ENCODE measurements around the gene PRKAR2A.

Gene PRKAR2A

DNA sequence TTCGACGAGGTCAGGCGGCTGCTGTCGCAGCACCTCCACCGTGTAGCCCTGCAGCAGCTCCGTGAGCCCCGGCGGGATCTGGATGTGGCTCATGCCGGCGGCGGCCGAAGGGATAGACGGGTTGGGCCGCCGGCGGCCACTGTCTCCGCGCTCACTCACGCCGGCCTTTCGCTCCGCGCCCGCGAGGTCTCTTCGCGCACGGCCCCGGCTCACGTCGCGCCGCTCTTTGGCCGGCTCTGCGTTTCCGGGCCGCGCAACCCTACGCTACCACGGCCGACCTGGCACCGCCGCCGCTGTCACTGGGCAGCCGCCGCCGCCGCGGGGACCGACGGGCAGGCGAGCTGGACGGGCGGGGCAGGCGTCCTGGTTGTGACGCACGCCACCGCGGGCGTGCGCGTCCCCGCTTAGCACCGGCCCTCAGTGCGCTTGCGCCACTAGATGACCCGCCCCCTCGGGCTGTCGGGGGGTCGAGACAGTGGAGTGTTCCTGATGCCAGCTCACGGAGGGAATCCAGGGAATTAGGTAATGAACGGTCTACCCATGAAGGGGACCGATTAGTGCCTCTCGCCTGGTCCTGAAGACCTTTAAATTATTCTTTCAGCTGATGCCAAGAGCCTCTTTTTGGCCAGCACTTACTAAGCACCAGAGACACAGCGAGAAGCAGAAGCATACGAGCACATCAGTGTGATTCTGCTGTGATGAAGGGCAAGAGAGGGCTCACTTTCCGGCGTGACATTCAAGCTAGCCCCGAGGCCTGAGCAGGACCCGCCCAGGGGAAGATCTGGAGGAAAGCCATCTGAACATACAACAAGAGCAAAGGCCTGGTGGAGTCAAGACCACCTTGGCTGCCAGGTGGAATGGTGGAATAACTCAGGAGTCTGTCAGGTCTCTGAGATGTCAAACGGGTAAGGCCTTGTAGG is at the start of gene PRKAR2A:
PRKAR2A (minus strand) TSS at position 371 of the 920 bp plus-strand sequence; CDS start at position 93, 278 bp downstream.
- DNase-seq, result peak; percentile 68

DNA sequence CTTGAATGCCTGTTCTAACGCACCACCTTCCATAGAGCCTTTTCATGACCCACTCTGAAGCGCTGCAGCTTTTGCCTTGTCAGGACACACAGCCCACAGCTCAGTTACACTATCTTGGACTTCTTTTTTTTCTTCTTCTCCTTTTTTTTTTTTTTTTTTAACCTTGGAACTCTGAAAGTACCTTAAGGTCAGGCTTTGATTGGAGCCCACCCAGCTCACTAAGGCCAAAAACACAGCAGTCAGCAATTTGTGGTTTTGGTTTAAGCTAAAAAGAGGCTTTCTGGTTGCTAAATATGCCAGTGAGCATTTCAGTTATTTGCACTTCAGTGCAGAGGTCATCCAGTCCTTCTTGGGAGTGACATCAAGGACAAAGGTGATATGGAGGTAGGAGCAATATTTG is 49.3 kb upstream of the PRKAR2A start:
- no peak for DNase-seq

DNA sequence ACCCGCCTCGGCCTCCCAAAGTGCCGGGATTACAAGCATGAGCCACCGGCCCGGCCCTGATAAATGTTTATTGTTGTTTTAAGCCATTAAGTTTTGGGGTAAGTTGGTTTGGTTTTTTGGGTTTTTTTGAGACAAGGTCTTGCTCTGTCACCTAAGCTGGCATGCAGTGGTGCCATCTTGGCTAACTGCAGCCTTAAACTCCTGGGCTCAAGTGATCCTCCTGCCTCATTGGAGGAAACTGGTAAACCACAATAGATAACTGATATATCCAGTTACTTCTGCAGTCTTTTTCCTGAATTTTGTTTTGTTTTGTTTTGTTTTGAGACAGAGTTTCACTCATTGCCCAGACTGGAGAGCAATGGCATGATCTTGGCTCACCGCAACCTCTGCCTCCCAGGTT is 46.8 kb upstream of the PRKAR2A start:
- no peak for DNase-seq

DNA sequence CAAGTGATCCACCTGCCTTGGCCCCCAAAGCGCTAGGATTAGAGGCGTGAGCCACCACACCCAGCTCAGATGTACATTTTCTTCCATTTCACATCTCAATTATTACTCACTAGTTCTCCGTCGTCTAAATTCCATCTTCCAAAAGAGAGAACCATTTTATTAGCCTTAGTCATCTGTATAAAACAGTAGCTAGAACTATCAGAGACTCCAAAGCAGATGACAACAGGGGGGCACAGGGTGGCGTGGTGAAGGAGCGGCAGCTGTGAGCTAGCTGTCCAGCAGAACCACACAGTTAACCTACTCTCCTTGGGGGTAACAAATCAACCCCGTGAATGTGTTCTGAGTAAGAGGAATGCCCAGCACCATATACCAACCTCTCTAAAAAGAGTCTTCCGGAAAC is 43.9 kb upstream of the PRKAR2A start:
- no peak for DNase-seq

DNA sequence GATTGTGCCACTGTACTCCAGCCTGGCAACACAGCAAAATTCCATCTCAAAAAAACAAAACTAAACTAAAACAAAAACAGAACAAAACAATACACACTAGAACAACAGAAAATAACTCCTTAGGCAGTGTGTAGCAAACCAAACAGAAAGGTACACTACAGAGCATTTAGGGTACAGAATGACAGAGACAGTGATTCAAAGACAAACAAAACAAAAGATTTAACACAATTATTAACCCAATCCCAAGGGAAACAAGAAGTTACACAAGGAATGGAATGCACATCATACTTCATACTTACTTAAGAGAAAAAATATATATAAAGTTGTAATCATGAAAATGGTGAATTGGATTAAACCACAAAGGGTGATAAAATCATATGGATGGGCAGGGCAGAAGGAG is 38.1 kb upstream of the PRKAR2A start:
- no peak for DNase-seq

DNA sequence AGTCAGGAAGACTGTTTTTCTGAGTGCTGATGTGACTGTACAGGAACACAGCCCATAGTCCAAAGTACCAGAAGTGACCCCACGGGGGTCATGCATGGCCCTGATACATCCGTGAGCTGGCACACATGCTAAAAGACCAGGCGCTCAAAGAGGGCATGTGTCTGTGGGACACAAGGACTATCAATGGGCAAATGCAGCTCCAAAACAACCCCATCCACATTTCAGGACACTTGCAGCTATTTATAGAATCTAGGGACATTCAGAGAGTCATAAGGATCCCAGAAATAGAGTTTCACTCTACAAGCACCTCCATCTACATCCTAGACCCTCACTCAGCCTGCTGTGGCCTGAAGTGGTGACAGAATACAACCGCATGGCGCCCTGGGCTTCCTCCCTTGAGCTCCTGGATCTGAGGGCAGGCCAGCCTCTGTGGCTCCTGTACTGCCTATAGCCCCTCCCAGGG is 34.0 kb upstream of the PRKAR2A start:
- no peak for DNase-seq

DNA sequence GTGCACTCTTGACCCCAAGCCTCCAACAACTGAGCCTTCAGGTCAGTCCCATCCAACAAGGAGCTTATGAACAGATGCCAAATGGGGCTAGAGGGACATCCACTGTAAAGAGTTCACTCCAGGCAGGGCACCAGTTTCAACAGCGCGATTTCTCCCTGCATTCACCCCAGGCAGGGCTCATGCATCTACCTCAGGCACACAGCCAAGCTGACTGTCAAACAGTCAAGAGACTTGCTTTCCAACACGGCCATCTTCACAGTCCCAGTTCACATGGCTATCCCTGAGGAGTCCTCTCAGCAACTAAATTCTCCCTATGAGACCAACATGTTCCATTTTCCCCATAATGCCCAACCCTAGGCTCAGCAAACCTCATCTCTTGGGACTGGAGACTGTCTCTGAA is 33.3 kb upstream of the PRKAR2A start:
- no peak for DNase-seq

DNA sequence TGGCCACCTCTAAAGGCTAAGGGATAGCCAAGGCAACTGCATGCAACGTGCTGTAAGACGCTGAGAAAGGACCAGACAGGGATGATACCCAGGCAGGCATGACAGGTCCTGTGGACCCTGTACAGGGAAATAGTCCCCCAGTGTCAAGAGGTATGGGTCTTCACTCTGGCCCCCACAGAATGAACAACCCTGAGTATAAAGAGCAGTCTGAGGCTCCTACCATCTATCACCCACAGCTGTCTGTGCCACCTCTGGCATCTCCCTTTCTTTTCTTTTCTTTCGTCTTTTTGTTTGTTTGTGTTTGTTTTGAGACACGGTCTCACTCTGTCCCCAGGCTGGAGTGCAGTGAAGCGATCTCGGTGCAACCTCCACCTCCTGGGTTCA is 32.3 kb upstream of the PRKAR2A start:
- no peak for DNase-seq

DNA sequence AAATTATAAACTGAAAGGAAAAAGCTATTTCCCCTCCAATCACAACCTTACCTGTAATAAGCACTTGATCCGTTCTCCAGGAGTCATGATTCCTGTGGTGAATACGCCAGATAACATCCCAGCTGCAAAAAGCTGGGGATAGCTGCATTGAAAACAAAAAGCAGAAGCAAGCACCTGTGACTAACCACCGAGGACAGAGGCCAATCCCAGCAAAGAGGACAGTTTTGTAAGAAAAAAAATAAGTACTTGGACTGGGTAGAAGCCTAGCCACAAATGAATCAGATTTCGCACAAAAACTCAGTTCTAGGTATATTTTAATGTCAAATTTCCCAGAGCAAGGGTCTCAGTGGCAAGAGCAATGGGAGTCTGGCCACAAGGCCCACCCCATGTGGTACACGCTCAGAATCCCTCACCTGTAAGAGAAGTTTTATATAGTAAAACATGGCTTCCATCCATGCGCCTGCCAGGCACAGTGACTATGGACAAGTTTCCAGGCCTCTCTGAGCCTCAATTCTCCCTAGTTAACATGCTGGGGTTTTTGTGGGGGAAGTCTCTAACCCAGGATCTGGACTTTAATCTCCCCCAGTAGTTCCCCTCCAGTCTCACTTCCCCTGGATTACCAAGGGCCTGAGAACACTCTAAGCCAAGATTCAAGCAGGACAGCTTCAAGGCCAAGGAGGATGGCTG is 31.8 kb upstream of the PRKAR2A start:
- DNase-seq, result no peak

DNA sequence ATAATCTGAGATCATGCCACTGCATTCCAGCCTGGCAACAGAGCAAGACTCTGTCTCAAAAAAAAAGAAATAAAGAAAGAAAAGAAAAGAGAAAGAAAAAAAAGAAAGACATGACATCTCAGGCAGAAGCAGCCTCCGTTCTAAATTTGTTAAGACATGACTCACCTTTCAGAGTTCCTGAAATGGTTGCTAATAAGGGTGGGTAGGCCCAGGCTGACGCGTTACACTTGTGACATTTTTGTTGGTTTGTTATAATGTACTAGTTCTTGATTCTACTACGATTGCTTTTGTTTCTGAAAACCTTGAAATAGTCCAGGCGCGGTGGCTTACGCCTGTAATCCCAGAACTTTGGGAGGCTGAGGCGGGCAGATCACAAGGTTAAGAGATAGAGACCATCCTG is 30.0 kb upstream of the PRKAR2A start:
- no peak for DNase-seq

DNA sequence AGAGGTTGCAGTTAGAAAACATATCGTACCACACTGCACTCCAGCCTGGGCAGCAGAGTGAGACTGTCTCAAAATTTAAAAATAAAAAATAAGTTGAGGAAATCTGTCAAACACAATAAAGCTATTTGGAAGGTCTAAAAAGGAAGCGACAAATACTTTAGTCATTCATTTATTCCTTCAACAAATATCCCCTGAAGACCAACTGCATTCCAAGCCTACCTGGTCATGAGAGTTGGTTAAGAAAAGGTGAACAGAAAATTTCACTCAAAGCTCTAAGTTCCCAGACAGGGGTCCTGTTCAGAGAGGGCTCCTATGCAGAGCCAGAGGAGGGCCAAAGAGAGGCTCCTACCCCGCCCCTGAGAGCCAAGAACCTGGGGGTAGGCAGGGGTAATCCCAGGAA is 15.4 kb upstream of the PRKAR2A start:
- no peak for DNase-seq

DNA sequence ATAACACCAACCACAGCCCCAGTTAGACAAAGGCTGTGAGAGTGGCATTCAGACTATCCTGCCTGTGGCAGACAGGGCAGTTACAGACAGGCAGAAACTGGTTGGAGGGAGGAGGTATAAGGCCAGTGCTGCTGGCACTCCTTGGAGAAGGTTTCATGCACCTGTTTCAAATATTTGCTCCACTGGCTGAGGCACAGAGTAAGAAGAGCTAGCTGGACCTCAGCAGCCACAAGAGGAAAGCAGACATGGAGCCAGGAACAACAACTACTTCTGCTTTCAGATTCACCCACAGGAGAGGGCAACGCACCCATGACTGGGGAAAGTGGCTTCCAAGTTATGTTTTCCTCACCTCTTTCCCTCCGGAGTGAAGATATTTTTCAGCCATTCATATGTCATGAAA is 11.5 kb upstream of the PRKAR2A start:
- no peak for DNase-seq

DNA sequence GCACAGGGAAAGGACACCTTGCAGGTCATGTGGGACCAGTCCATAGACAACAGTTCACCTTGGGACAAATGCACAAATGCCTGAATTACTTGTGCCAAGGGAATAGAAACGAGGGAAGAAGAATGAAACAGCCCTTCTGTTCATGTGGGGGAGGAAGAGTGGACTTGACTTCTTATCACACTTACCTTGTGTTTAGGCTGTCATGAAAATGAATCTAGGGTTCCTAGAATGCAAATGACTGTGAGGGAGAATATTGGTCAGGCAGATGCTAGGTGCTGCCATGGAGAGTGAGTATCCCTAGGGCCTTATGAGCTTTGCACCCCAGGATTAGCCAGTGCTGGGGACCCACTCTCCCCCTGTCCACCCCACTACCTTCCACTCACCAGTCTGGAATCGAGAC is 11.0 kb upstream of the PRKAR2A start:
- DNase-seq, result no peak

DNA sequence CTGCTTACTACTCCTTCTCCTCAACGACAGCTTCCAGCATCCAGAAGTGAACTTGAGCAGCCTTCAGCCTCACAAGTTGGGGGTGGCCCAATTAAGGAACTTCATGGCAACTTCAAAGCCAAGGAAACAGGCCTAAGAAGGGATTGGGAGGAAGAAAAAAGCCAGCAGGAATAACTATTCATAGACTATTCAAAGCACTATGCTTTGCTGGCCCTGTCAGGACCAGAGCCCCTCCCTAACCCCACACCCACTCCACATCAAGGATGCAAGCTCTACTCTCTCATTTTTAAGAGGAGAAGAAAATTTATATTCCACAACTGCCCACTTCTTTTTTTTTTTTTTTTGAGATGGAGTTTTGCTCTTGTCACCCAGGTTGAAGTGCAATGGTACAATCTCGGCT is 10.0 kb upstream of the PRKAR2A start:
- DNase-seq, result no peak

DNA sequence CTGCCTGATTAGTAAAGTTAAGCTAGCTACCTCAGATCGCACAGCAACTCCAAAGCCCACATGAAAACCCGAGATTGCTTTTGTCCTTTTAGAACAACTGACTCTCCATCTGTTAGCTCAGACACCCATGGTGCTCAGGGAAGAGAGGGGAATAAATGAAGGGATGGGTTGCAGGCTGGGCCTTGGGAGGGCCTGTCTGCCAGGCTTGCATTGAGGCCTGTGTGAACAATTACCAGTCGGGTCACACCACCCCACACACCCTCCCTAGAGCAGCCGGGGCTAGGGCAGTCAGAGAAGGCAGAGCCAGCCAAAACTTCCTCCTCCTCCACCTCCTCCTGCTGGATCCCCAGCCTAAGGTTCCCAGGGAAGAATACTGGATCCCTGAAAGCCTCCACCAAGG is 8.8 kb upstream of the PRKAR2A start:
- DNase-seq, result no peak

DNA sequence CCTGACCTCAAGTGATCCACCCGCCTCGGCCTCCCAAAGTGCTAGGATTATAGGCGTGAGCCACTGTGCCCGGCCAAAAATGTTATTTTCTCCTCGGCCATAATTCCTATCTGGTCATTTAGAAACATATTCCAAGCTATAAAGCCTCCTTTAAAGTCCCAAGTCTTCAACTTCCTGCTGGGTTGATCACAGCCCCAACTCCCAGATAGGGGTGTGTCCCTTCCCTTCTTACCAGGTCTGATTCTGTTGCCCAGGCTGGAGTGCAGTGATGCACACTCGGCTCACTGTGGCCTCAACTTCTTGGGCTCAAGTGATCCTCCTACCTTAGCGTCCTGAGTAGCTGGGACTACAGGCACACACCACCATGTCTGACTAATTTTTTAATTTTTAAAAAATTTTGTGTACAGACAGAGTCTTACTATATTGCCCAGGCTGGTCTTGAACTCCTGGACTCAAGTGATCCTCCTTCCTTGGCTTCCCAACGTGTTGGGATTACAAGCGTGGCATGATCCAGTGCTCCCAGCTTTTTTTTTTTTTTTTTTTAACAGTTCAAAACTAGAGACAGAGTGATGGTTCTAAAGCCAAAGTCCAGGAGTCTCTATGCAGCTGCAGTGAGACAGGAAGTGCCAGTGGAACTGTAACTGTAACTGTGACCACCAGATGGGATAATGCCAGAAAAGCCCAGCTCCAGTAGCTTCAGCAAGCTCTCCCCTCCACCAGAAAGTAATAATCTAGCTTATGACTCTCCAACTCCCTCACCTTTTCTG is 8.2 kb upstream of the PRKAR2A start:
- DNase-seq, result no peak

DNA sequence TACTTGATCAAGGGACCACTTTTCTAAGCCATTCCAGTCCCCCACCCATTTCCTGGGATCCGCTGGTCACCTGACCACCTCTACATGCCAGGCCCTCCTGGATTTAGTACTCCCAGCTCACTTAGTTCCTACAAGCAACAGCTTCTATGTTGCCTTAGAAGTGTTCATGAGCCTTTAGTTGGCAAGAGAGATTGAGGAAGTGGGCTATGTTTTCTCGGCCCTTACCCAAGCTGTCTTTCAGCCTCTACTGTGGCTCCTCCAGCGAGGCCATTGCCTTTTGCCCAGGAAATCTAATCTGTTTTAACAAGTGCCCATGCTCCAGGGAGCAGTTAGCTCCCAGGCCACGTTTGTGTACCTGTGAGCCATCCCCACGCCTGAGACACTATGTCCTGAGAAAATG is 4.5 kb upstream of the PRKAR2A start:
- DNase-seq, result no peak

DNA sequence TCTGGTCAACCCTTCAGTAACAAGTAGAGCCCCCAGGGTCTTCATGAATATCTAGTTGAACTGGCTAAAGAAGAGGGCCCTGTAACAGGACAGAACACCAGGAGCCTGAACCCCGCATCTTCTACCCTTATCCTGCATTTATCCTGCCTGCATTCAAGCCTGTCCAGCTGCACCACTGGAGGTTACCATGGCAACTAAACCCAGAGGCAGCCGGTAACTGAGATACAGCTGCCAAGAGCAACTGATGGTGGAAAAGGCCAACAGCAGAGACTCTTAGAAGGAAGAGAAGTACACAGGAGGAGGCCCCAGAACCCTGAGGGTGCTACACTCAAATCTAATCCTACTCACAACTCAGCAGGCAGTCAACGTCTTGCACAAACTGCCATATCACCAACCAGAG is 3.7 kb upstream of the PRKAR2A start:
- no peak for DNase-seq

DNA sequence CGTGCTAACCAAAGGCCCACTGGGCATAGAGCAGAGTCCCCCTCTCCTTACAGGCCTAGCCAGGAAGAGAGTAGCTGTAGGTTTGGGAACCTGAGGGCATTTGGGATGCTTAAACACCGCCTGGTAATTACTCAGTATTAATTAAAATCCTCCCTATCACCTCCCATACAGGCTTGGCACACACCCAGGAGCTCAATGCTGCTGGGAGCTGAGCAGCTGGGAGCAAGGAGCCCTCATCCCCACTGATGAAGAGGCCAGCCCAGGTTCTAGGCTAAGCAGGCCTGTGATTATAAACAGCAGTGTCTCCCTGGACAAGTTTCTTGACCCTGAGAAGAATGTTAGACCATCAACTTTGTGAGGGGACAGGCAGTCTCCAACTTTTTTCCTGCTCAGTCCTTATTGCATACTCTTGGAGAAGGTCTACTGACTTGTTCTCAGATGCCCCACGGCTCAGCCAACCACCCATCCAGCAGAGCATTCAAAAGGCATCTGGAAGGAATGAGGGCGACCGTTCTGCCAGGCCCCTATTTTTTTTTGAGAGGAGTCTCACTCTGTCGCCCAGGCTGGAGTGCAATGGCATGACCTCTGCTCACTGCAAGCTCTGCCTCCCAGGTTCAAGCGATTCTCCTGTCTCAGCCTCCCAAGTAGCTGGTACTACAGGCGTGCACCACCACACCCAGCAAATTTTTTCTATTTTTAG is 1.3 kb upstream of the PRKAR2A start:
- no peak for DNase-seq

DNA sequence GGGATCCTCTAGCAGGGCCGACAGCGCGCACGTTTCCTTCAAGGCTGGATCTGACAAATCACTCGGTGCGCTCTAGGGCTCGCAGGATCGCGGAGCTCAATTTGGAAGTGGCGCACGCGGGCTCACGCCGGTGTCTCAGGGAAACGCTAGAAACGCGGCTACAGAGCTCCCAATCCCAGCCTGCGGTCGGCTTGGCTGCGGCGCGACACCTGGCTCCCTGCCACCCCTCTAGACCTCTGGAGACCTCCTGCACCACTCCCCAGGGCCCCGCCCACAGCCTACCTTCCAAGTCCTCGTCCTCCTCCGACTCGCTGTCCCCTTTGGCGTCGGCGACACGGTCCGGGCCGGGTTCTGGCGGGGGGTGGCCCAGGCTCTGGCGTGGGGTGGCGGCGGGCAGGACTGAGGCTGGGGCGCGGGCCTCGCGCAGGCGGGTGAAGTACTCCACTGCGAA is 596 bp downstream of the PRKAR2A start:
- peak; percentile 62 for DNase-seq

DNA sequence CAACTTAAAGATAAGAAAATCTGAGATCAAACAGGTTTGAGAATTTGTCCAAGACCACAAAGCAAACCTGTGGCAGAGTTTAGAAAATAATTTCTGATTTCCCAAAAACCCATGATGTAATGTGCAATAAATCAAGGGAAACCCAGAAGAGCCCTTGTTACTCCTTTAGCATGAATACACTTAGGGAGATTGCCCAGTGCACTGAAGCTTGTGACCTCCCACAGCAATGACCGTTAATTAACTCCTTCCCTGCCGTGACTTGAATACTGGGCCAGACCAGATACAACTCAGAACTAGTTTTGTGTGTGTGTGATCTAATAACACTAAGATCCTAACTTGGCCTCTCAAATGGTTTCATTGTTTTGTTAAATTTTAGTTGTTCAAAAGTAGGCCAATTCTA is 2.5 kb downstream of the PRKAR2A start:
- DNase-seq, result no peak

DNA sequence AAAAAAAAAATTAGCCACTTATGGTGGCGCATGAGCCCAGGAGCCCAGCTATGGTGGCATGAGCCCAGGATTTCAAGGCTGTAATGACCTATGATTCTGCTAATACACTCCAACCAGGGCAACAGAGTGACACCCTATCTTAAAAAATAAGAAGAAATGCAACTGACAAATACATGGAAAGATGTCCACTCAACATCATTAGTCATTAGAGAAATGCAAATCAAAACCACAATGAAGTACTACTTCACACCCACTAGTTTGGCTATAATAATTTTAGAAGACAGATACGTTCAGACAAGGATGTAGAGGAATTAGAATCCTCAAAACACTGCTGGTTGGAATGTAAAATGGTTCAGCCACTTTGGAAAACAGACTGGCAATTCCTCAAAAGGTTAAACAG is 10.5 kb downstream of the PRKAR2A start:
- no peak for DNase-seq
